GM12865 (cell line): ENCODE measurements around the gene NKAIN4.

Experiments
- DNase-seq: peaks from one replicate; pipeline ENCODE4 v3.0.0; 2010; ENCODE audit warnings: low read depth
- H3K4me3 ChIP-seq: 2 replicates; pipeline ENCODE4 v1.5.1; 2011; ENCODE audit warnings: mild to moderate bottlenecking, low read depth, low read length, control low read depth
- CTCF ChIP-seq: IDR thresholded peaks from 2 replicates; pipeline ENCODE4 v1.5.1; 2011; ENCODE audit warnings: low read length, control low read depth, low read depth, inconsistent platforms; ENCODE audit not compliant: insufficient read depth; ENCODE audit errors: missing control alignments

The NKAIN4 gene

GRCh38 chr20:63296531-63297299 is 42.5 kb upstream of the NKAIN4 start:
- no peak for TF ChIP-seq CTCF
- DNase-seq, result no peak
- no peak overlapping the region for H3K4me3 ChIP-seq

- DNase-seq, result no peak
- H3K4me3 ChIP-seq, result no peak overlapping the region
- TF ChIP-seq CTCF, result no peak
Measured at GRCh38 chr20:63295846-63296245, 41.6 kb upstream of the NKAIN4 start.

GRCh38 chr20:63295422-63295821 is 41.2 kb upstream of the NKAIN4 start:
- no peak overlapping the region for H3K4me3 ChIP-seq
- DNase-seq, result no peak
- no peak for TF ChIP-seq CTCF

GRCh38 chr20:63295018-63295417 is 40.8 kb upstream of the NKAIN4 start:
- DNase-seq, result no peak

GRCh38 chr20:63294536-63294900 is 40.3 kb upstream of the NKAIN4 start:
- no peak for TF ChIP-seq CTCF
- DNase-seq, result no peak
- H3K4me3 ChIP-seq, result no peak overlapping the region

More at GRCh38 chr20:63295018-63295417, 40.8 kb upstream of the NKAIN4 start:
- H3K4me3 ChIP-seq, result no peak overlapping the region
- TF ChIP-seq CTCF, result no peak

GRCh38 chr20:63293871-63294535 is 39.7 kb upstream of the NKAIN4 start:
- no peak for DNase-seq
- TF ChIP-seq CTCF, result no peak
- no peak overlapping the region for H3K4me3 ChIP-seq
